ENCODE results near the gene DSP. TPM values are rescaled to one million over a fixed set of nuclear protein-coding genes. Genes with fewer than 3 reads are reported as not detected.

The DSP gene
- total RNA-seq, 1 experiment from 2014 or later: 104 TPM

- peak; percentile 87 for TF ChIP-seq POLR2A (IDR thresholded peaks at IDR 0.05; ENCODE audit: borderline replicate concordance, extremely low read depth, insufficient read depth, insufficient read length)
- TF ChIP-seq SP1 (IDR thresholded peaks at IDR 0.05; ENCODE audit: low read depth): peak; percentile 87
- TF ChIP-seq YY1 (IDR thresholded peaks at IDR 0.05; ENCODE audit: extremely low read depth, insufficient replicate concordance, low read depth, low read length): peak; percentile 60
- TF ChIP-seq ZFX (IDR thresholded peaks at IDR 0.05): peak; percentile 71; the same call in 1 of the 2 replicates
- peak; percentile 98 for TF ChIP-seq POLR2AphosphoS5 (IDR thresholded peaks at IDR 0.05; ENCODE audit: low read depth, low read length)
- no peak for TF ChIP-seq EZH2phosphoT487 (IDR thresholded peaks at IDR 0.05; ENCODE audit: borderline replicate concordance)
- TF ChIP-seq TCF7L2 (IDR thresholded peaks at IDR 0.05; ENCODE audit: borderline replicate concordance, extremely low read depth, insufficient read depth, insufficient read length): no peak
- TF ChIP-seq SIN3A (IDR thresholded peaks at IDR 0.05; ENCODE audit: low read depth): peak; percentile 88
- TF ChIP-seq, protein P1, sequence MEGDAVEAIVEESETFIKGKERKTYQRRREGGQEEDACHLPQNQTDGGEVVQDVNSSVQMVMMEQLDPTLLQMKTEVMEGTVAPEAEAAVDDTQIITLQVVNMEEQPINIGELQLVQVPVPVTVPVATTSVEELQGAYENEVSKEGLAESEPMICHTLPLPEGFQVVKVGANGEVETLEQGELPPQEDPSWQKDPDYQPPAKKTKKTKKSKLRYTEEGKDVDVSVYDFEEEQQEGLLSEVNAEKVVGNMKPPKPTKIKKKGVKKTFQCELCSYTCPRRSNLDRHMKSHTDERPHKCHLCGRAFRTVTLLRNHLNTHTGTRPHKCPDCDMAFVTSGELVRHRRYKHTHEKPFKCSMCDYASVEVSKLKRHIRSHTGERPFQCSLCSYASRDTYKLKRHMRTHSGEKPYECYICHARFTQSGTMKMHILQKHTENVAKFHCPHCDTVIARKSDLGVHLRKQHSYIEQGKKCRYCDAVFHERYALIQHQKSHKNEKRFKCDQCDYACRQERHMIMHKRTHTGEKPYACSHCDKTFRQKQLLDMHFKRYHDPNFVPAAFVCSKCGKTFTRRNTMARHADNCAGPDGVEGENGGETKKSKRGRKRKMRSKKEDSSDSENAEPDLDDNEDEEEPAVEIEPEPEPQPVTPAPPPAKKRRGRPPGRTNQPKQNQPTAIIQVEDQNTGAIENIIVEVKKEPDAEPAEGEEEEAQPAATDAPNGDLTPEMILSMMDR (IDR thresholded peaks at IDR 0.05 in 2 of 3, conservative IDR thresholded peaks at IDR 0.05 in 1 of 3; ENCODE audit: borderline replicate concordance in 1 of 3, insufficient read depth in 1 of 3, low read depth in 2 of 3, low read length in 2 of 3): no peak
- TF ChIP-seq CEBPB (IDR thresholded peaks at IDR 0.05; ENCODE audit: low read depth): no peak
- no peak for TF ChIP-seq ELF1 (IDR thresholded peaks at IDR 0.05; ENCODE audit: borderline replicate concordance, low read depth)
- TF ChIP-seq, protein P2, sequence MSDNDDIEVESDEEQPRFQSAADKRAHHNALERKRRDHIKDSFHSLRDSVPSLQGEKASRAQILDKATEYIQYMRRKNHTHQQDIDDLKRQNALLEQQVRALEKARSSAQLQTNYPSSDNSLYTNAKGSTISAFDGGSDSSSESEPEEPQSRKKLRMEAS (IDR thresholded peaks at IDR 0.05): peak; percentile 74
- peak within 1 kb of the TSS; percentile 65 for H3K27ac ChIP-seq (ENCODE audit: low read depth, low read length)
- RAD21 ChIA-PET (ENCODE audit: low non-redundant PET in 1 of 2, low total read pairs in 2 of 2, uncharacterized antibody in 2 of 2, unreplicated experiment in 2 of 2): no interaction called here
- peaks cover 10 to 20% of the 10 kb centered on the region in 2 experiments; a peak in 3 of 4 replicates for H3K4me1 ChIP-seq (ENCODE audit: control insufficient read depth in 1 of 2, insufficient read depth in 2 of 2, low read length in 2 of 2)
- intact Hi-C loops (cut with micrococcal nuclease): no loop called here
- no peaks in the 10 kb centered on the region for H3K9me2 ChIP-seq (ENCODE audit: insufficient read depth)
- H3K27me3 ChIP-seq (ENCODE audit: insufficient read depth, low read length): no peaks in the 10 kb centered on the region
- peaks cover 4 to 17% of the 10 kb centered on the region in 2 experiments; a peak in 2 of 4 replicates for H3K36me3 ChIP-seq (ENCODE audit: control insufficient read depth in 1 of 2, insufficient read depth in 2 of 2, low read length in 2 of 2)
- H3K79me2 ChIP-seq (ENCODE audit: insufficient read depth, low read length): peaks cover 45% of the 10 kb centered on the region
- peak within 1 kb of the TSS; percentile 82 to 92 for H3K4me3 ChIP-seq (replicated peaks in 1 of 2; ENCODE audit: low read depth in 1 of 2, low read length in 2 of 2)
- peak; percentile 98 for ATAC-seq
- DNase-seq (ENCODE audit: low read depth, low spot score): peak; percentile 76
- H3K9ac ChIP-seq (ENCODE audit: low read length): peak within 1 kb of the TSS; percentile 90
- POLR2A ChIA-PET: interaction anchor here (1.0 kb wide), 1 partner anchor 201 kb away, joined by 3 read pairs; the partner anchor contains the start of genes CAGE1 and RIOK1
- peak within 1 kb of the TSS; percentile 79 for H3K4me2 ChIP-seq (ENCODE audit: low read length)
- H3K9me3 ChIP-seq (ENCODE audit: control insufficient read depth in 1 of 2, insufficient read depth in 1 of 2, low read depth in 1 of 2, low read length in 2 of 2): no peaks in the 10 kb centered on the region
- CTCF ChIA-PET: no interaction called here
- no peaks in the 10 kb centered on the region for H4K20me1 ChIP-seq (ENCODE audit: insufficient read depth)
- BruUV-seq (replicated peaks): no TSS peak
- H2AFZ ChIP-seq (ENCODE audit: low read depth, low read length, poor library complexity, severe bottlenecking): peak within 1 kb of the TSS; percentile 81
These were observed 48.8 kb downstream of the DSP start, which contains the start of gene SNRNP48 for GRCh38 chr6:7589949-7590917. SNRNP48 (plus strand) TSS chr6:7590198; CDS start chr6:7590258, 60 bp downstream.

Measured in HCT116 (cell line).